IPS-18a (cell line): ENCODE data around the gene DUT.
A peak's percentile ranks its signal among the peaks of the same experiment; 100 is the strongest.
"Not testable (repeated sequence)": the region's sequence is repeated elsewhere in the genome, so short reads cannot be mapped to it uniquely, and the experiment has no call there.

Source experiments
- H3K27ac ChIP-seq: one replicate; pipeline ENCODE4 v1.5.1; 2013; ENCODE audit warnings: low read length
- H3K27me3 ChIP-seq: one replicate; pipeline ENCODE4 v1.6.1; 2013; ENCODE audit warnings: mild to moderate bottlenecking, low read length; ENCODE audit not compliant: control insufficient read depth, insufficient read depth
- H3K36me3 ChIP-seq: one replicate; pipeline ENCODE4 v1.6.1; 2013; ENCODE audit warnings: low read depth, low read length; ENCODE audit not compliant: control insufficient read depth
- H3K4me1 ChIP-seq: one replicate; pipeline ENCODE4 v1.6.1; 2013; ENCODE audit warnings: low read depth, low read length; ENCODE audit not compliant: control insufficient read depth
- H3K4me3 ChIP-seq: one replicate; pipeline ENCODE4 v1.5.1; 2013; ENCODE audit warnings: low read length
- H3K9ac ChIP-seq: one replicate; pipeline ENCODE4 v1.6.1; 2013; ENCODE audit warnings: mild to moderate bottlenecking, low read length, moderate library complexity
- H3K9me3 ChIP-seq: one replicate; pipeline ENCODE4 v1.6.1; 2013; ENCODE audit warnings: low read depth, low read length; ENCODE audit not compliant: control insufficient read depth

The DUT gene

GRCh38 chr15:48306639-48307038, 24.6 kb upstream of the DUT start:
- no peaks in the 10 kb centered on the region for H3K36me3 ChIP-seq

DNA sequence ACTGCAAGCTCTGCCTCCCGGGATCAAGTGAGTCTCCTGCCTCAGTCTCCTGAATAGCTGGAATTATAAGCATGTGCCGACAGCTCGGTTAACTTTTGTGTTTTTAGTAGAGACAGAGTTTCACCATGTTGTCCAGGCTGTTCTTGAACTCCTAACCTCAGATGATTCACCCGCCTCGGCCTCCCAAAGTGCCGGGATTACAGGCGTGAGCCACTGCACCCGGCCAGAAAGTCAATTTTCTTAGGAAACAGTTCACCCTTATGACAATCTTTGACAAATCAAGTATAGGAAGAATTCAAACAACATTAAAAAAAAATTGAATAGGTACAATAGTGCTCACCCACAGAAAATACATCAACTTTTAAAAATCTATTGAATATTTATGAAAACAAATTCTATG, 23.6 kb upstream of the DUT start:
- H3K4me3 ChIP-seq: no peak overlapping the region
- H3K9me3 ChIP-seq: no peaks in the 10 kb centered on the region
- H3K27me3 ChIP-seq: no peaks in the 10 kb centered on the region
- H3K4me1 ChIP-seq: peaks cover 20% of the 10 kb centered on the region
- H3K36me3 ChIP-seq: no peaks in the 10 kb centered on the region
- H3K27ac ChIP-seq: no peak overlapping the region
- H3K9ac ChIP-seq: no peak overlapping the region

More at GRCh38 chr15:48306639-48307038, 24.6 kb upstream of the DUT start:
- Histone ChIP-seq H3K4me1 (peaks cover 21% of the 10 kb centered on the region), H3K27ac (no peak overlapping the region), H3K27me3 (no peaks in the 10 kb centered on the region), H3K9me3 (no peaks in the 10 kb centered on the region), H3K9ac (no peak overlapping the region), H3K4me3 (no peak overlapping the region)

GRCh38 chr15:48309740-48310139, 21.5 kb upstream of the DUT start:
- Histone ChIP-seq H3K9ac (no peak overlapping the region), H3K36me3 (no peaks in the 10 kb centered on the region), H3K4me1 (peaks cover 9% of the 10 kb centered on the region), H3K27ac (no peak overlapping the region), H3K27me3 (no peaks in the 10 kb centered on the region), H3K4me3 (no peak overlapping the region), H3K9me3 (no peaks in the 10 kb centered on the region)

GRCh38 chr15:48313216-48313615, 18.0 kb upstream of the DUT start:
- Histone ChIP-seq H3K27ac (no peak overlapping the region), H3K4me3 (no peak overlapping the region), H3K27me3 (no peaks in the 10 kb centered on the region), H3K36me3 (no peaks in the 10 kb centered on the region), H3K4me1 (peaks cover 9% of the 10 kb centered on the region), H3K9ac (no peak overlapping the region), H3K9me3 (no peaks in the 10 kb centered on the region)

DNA sequence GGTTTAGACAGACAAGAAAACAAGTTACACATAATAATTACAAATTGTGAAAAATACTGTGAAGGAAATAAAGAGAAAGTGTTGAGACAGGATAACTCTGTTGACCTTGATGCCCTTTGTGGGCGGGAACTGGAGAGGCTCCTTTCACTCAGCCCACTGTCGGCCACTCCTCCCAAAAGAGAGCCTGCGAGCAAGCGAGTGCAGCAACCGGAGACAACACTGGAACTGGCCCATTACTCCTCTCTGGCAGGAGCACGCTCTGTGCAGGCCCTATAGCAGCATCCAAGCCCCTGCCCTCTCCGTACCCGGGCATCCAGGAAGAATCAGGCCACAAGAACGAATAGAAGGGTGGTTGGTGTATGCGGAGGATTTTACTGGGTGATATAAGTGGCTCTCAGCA, 16.2 kb upstream of the DUT start:
- H3K27ac ChIP-seq: no peak overlapping the region
- no peak overlapping the region for H3K4me3 ChIP-seq
- H3K4me1 ChIP-seq: peaks cover 13% of the 10 kb centered on the region
- no peaks in the 10 kb centered on the region for H3K9me3 ChIP-seq
- H3K27me3 ChIP-seq: no peaks in the 10 kb centered on the region
- H3K36me3 ChIP-seq: no peaks in the 10 kb centered on the region
- H3K9ac ChIP-seq: no peak overlapping the region

DNA sequence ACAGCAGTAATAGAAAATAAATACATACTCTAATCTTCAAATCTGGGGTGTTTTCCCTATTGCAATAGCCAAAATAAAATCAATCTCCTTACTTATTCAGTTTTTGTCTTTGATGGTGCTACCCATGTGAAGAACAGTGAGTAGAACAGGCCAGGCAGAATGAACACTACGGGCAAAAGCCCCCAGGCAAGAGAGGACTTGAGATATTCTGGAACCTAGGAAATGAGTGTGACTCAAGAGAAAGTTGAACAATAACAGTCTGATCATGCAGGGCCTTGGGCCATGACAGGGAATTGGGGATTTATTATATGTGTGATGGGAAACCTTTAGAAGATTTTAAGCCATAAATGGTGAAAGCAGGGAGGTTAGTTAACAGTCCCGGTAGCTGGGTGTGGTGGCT, 14.0 kb upstream of the DUT start:
- H3K9ac ChIP-seq: no peak overlapping the region
- H3K9me3 ChIP-seq: no peaks in the 10 kb centered on the region
- no peak overlapping the region for H3K27ac ChIP-seq
- no peaks in the 10 kb centered on the region for H3K36me3 ChIP-seq
- no peak overlapping the region for H3K4me3 ChIP-seq
- peaks cover 13% of the 10 kb centered on the region for H3K4me1 ChIP-seq
- H3K27me3 ChIP-seq: no peaks in the 10 kb centered on the region

GRCh38 chr15:48318131-48318530, 13.1 kb upstream of the DUT start:
- no peak overlapping the region for H3K4me3 ChIP-seq
- peaks cover 13% of the 10 kb centered on the region for H3K4me1 ChIP-seq
- H3K36me3 ChIP-seq: no peaks in the 10 kb centered on the region
- no peaks in the 10 kb centered on the region for H3K9me3 ChIP-seq
- H3K27ac ChIP-seq: no peak overlapping the region
- H3K9ac ChIP-seq: no peak overlapping the region
- H3K27me3 ChIP-seq: no peaks in the 10 kb centered on the region

DNA sequence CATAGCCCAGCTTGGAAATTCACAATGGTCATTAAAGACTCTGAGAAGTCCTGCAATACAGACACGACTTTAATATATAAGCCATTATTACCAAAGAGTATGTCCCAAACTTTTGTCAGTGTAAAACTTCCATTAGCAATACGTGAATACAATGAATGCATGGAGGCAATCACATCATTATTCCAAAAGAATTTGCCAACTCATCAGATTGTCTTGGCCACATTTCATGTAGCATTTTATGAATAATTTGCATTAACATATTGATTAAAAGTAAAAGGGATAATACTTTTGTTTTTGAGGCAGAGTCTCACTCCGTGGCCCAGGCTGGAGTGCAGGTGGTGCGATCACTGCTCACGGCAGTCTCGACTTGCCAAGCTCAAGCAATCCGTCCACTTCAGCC, 7.9 kb upstream of the DUT start:
- Histone ChIP-seq H3K27me3 (no peaks in the 10 kb centered on the region), H3K4me3 (no peak overlapping the region), H3K4me1 (peaks cover 6% of the 10 kb centered on the region), H3K9me3 (no peaks in the 10 kb centered on the region), H3K27ac (no peak overlapping the region), H3K9ac (no peak overlapping the region), H3K36me3 (no peaks in the 10 kb centered on the region)

- no peak overlapping the region for H3K4me3 ChIP-seq
- no peaks in the 10 kb centered on the region for H3K27me3 ChIP-seq
- H3K27ac ChIP-seq: no peak overlapping the region
- H3K9me3 ChIP-seq: no peaks in the 10 kb centered on the region
- peaks cover 3% of the 10 kb centered on the region for H3K4me1 ChIP-seq
- H3K9ac ChIP-seq: no peak overlapping the region
- no peaks in the 10 kb centered on the region for H3K36me3 ChIP-seq
Measured at GRCh38 chr15:48324949-48325348, 6.3 kb upstream of the DUT start.

DNA sequence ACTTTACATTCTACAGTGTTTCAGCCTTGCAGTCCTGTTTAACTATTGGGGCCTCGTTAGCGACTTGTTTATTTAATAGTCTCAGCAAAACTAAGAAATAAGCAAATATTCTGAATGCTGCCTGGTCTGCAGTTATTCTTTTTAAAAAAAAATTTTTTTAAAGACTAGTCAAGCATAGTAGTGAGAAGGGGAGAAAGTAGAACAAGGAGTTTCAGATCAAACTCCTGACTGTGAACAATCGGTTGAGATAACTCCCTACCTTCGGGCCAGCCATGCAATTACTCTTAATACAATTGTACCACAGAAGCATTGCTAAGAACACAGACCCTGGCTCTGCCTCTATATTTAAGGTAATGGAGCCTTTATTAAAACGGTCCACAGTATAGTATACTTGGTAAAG, 5.8 kb upstream of the DUT start:
- Histone ChIP-seq H3K9me3 (no peaks in the 10 kb centered on the region), H3K36me3 (no peaks in the 10 kb centered on the region), H3K4me1 (peaks cover 8% of the 10 kb centered on the region), H3K27ac (no peak overlapping the region), H3K27me3 (no peaks in the 10 kb centered on the region), H3K9ac (no peak overlapping the region), H3K4me3 (no peak overlapping the region)

DNA sequence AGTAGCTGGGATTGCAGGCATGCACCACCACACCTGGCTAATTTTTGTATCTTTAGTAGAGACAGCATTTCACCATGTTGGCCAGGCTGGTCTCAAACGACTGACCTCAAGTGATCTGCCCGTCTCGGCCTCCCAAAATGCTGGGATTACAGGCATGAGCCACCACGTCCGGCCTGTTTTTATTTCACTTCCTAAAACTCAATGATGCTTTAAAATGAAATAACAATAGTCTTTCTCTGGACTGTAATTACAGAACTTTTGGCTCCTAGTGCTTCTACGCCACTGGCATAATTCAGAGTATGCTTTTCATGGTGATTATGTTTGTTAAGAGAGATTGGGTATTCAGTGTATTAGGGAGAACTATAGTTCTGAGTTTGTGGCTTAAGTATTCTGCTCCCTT, 5.0 kb upstream of the DUT start:
- not testable (repeated sequence) for H3K4me1 ChIP-seq, H3K36me3 ChIP-seq, H3K9ac ChIP-seq, H3K27ac ChIP-seq, H3K27me3 ChIP-seq, H3K4me3 ChIP-seq, H3K9me3 ChIP-seq

GRCh38 chr15:48330105-48330785, 984 bp upstream of the DUT start:
- peak overlapping the region; percentile 88 for H3K9ac ChIP-seq
- H3K27me3 ChIP-seq: no peaks in the 10 kb centered on the region
- H3K4me1 ChIP-seq: peaks cover 18% of the 10 kb centered on the region
- H3K9me3 ChIP-seq: no peaks in the 10 kb centered on the region
- H3K36me3 ChIP-seq: peaks cover 15% of the 10 kb centered on the region
- peak overlapping the region; percentile 86 for H3K4me3 ChIP-seq
- H3K27ac ChIP-seq: no peak overlapping the region
